Measurements from ENCODE around the gene ZNF593. TPM values are rescaled to one million over a fixed set of nuclear protein-coding genes. Genes with fewer than 3 reads are reported as not detected.

The ZNF593 gene
- total RNA-seq, 4 donors from 2014 or later: 10.4 to 41.6 (median 22.5) TPM

DNA sequence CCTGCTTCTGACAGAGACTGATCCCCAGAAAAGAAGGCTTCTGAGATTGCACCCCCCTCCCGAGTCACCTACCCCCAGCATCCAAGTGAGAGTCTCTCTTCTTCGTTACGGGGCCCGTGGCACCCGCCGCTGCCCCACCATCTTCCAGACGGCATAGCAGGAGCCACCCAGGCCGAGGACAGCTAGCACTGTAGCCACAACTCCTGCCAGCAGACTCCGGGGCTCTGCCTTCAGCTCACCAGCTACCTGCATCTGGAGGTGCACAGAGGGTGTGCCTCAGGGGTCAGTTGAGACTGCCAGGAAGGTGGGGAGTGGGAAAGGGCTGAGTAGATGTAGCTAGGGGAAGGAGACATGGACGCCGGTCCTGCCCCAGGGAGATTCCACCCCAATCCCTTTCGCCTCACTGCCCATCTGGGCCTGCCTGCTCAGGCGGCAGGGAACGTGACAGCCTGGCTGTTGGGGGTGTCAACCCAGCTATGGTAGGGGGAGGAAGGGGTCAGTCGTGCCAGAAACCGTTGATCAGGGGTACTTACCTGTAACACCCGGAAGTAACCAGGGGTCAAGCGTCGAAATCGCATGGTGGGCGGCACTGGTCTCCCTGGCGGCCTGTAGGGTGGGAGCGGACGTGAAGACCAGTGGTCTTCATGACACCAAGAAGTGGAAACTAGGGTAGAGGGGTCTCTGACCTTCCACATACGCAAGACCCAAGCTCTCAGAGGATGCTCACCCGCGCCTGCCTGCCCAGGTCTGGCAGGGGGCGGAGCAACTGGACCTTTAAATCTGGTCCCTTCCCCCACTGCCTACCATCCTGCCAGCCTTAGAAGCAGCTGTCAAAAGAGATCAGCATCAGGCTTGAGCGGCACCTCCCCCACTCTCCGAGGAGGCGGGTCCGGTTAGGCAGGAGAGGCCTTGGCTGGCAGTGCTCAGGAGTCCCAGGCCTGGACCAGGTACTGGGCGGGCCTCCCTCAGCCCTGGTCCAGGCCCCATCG is 1.7 kb downstream of the ZNF593 start, which contains the start of gene ZNF593OS:
ZNF593OS (minus strand) TSS at position 749 of the 989 bp plus-strand sequence; CDS start at position 578, 171 bp downstream.
- DNase-seq (ENCODE audit: extremely low spot score): no peak
- Histone ChIP-seq H3K27me3 (no peaks in the 10 kb centered on the region), H3K4me3 (peak within 1 kb of the TSS; percentile 74 to 97 (median 91)), H3K36me3 (peaks cover 0 to 12% (median 7%) of the 10 kb centered on the region in 4 donors), H3K4me1 (peaks cover 19 to 28% (median 24%) of the 10 kb centered on the region in 4 donors), H3K9me3 (no peaks in the 10 kb centered on the region), H3K27ac (replicated peaks in 1 of 4) (no peak within 1 kb of the TSS)
- intact Hi-C loops (cut with DNase I): loop anchor here (2.0 to 5.0 kb wide), 2 partner anchors 63 to 151 kb away; partner anchors contain the start of gene CEP85
- TF ChIP-seq EP300 (IDR thresholded peaks at IDR 0.05) (no peak), POLR2A (IDR thresholded peaks at IDR 0.05; ENCODE audit: low read depth) (no peak), POLR2AphosphoS5 (IDR thresholded peaks at IDR 0.05) (no peak)
- TF ChIP-seq, protein P1, sequence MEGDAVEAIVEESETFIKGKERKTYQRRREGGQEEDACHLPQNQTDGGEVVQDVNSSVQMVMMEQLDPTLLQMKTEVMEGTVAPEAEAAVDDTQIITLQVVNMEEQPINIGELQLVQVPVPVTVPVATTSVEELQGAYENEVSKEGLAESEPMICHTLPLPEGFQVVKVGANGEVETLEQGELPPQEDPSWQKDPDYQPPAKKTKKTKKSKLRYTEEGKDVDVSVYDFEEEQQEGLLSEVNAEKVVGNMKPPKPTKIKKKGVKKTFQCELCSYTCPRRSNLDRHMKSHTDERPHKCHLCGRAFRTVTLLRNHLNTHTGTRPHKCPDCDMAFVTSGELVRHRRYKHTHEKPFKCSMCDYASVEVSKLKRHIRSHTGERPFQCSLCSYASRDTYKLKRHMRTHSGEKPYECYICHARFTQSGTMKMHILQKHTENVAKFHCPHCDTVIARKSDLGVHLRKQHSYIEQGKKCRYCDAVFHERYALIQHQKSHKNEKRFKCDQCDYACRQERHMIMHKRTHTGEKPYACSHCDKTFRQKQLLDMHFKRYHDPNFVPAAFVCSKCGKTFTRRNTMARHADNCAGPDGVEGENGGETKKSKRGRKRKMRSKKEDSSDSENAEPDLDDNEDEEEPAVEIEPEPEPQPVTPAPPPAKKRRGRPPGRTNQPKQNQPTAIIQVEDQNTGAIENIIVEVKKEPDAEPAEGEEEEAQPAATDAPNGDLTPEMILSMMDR (IDR thresholded peaks at IDR 0.05): no peak
- WGBS: 92% methylated on average over 32 of the region's 34 CpGs

DNA sequence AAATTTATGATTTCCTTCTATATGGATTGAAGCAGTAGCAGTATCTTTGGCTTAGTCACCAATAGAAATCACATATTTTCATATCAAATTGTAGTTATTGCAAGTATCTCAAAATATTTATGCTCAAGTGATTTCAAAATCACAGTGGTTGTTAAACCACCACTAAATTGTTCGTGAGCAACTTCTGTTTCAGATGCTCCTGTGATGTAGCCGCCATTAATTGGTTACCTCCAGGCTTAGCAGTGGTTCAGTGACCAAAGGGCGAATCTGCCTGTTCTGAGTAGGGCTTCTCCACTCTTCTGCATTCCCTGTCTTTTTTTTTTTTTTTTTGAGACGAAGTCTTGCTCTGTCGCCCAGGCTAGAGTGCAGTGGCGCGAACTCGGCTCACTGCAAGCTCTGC is 5.6 kb downstream of the ZNF593 start:
- intact Hi-C loops (cut with DNase I): no loop called here
- 91% methylated on average over 8 of the region's 8 CpGs for WGBS
- Histone ChIP-seq H3K27me3 (no peaks in the 10 kb centered on the region), H3K4me3 (no peak overlapping the region), H3K27ac (replicated peaks in 1 of 4) (no peak overlapping the region), H3K4me1 (peaks cover 10 to 17% (median 13%) of the 10 kb centered on the region in 4 donors), H3K36me3 (peaks cover 0 to 12% (median 7%) of the 10 kb centered on the region in 4 donors), H3K9me3 (no peaks in the 10 kb centered on the region)
- no peak for DNase-seq (ENCODE audit: extremely low spot score)
- TF ChIP-seq POLR2A (IDR thresholded peaks at IDR 0.05; ENCODE audit: low read depth): no peak
- TF ChIP-seq, protein P1 (IDR thresholded peaks at IDR 0.05): no peak
- TF ChIP-seq EP300 (IDR thresholded peaks at IDR 0.05): no peak
- no peak for TF ChIP-seq POLR2AphosphoS5 (IDR thresholded peaks at IDR 0.05)

DNA sequence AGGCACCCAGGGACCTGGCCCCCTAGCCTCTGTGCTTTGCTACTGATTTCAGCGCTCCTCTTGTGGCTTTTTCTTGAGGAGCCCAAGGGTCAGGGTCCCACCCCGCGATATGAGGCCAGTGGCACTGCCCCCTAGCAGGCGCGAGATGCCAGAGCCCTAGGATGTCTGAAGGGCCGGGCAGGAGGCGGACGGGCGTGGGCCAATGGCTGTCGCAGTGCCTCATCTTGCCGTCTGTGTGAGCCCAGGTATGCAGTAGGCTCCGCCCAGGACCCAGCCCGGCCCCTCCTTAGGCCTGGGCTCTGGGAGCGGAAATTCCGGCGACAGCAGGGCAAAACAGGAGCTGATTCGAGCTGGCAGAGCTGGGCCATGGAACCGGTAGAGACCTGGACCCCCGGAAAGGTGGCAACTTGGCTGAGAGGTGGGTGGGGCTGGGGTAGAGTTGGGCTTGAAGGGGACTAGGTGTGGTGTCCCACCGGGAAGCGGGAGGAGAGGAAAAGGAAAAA is 7.5 kb downstream of the ZNF593 start, which contains the start of gene CNKSR1:
CNKSR1 (plus strand) TSS at position 310 of the 503 bp plus-strand sequence; CDS start at position 367, 57 bp downstream.
- Histone ChIP-seq H3K27ac (replicated peaks in 1 of 4) (no peak within 1 kb of the TSS), H3K4me1 (no peaks in the 10 kb centered on the region), H3K27me3 (no peaks in the 10 kb centered on the region), H3K36me3 (peaks cover 0 to 3% (median 0%) of the 10 kb centered on the region in 4 donors), H3K4me3 (no peak within 1 kb of the TSS), H3K9me3 (no peaks in the 10 kb centered on the region)
- no peak for DNase-seq (ENCODE audit: extremely low spot score)
- TF ChIP-seq POLR2A (IDR thresholded peaks at IDR 0.05; ENCODE audit: low read depth) (no peak), EP300 (IDR thresholded peaks at IDR 0.05) (no peak), POLR2AphosphoS5 (IDR thresholded peaks at IDR 0.05) (no peak)
- TF ChIP-seq, protein P1 (IDR thresholded peaks at IDR 0.05): no peak
- 55% methylated on average over 17 of the region's 21 CpGs for WGBS
- intact Hi-C loops (cut with DNase I): no loop called here

DNA sequence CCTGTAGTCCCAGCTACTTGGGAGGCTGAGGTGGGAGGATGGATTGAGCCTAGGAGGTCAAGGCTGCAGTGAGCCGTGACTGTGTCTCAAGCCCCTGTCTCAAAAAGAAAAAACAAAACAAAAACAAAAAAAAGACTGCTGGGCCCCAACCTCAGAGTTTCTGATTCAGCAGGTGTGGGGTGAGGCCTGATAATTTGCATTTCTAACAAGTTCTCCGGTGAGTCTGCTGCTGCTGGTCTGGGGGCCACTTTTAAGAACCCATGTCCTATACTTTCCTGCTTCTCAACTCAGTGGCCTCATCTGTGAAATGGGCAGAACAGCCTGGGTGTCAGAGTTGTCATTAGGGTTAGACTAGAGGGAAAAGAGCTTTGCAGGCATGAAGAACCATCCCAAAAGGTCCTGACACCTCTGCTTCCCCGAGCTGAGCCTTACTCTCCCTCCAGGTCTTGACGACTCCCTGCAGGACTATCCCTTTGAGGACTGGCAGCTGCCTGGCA is 10.3 kb downstream of the ZNF593 start:
- TF ChIP-seq, protein P1 (IDR thresholded peaks at IDR 0.05): no peak
- no peak for TF ChIP-seq EP300 (IDR thresholded peaks at IDR 0.05)
- no peak for TF ChIP-seq POLR2AphosphoS5 (IDR thresholded peaks at IDR 0.05)
- TF ChIP-seq POLR2A (IDR thresholded peaks at IDR 0.05; ENCODE audit: low read depth): no peak
- Histone ChIP-seq H3K27ac (replicated peaks in 1 of 4) (no peak overlapping the region), H3K27me3 (no peaks in the 10 kb centered on the region), H3K9me3 (no peaks in the 10 kb centered on the region), H3K36me3 (peaks cover 0 to 3% (median 0%) of the 10 kb centered on the region in 4 donors), H3K4me1 (no peaks in the 10 kb centered on the region), H3K4me3 (no peak overlapping the region)
- DNase-seq (ENCODE audit: extremely low spot score): no peak
- intact Hi-C loops (cut with DNase I): no loop called here
- 76% methylated on average over 4 of the region's 4 CpGs for WGBS
